ENCODE measurements around the gene CPM.
"Not testable (repeated sequence)": the region's sequence is repeated elsewhere in the genome, so short reads cannot be mapped to it uniquely, and the experiment has no call there.

The CPM gene

GRCh38 chr12:68803948-68804656 lies 128.9 kb downstream of the CPM start:
- DNase-seq = no peak

- not testable (repeated sequence) for DNase-seq
Measured at GRCh38 chr12:68802911-68803651, 129.9 kb downstream of the CPM start.

DNA sequence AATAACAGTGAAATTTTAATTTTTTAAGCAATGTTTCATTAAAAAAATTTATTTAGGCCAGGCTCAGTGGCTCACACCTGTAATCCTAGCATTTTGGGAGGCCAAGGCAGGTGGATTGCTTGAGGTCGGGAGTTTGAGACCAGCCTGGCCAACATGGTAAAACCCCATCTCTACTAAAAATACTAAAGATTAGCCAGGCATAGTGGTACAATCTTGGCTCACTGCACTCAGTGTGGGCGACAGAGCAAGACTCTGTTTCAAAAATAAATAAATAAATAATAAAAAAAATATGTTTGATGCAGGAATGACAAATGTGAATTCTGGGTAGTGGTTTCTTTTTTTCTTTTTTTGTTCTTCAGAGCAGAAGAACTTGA lies 130.6 kb downstream of the CPM start:
- not testable (repeated sequence) for DNase-seq
